Activated effector memory CD4-positive, alpha-beta T cell treated with anti-CD3 and anti-CD28 coated beads, Interleukin-2, amount 50 U/mL, for 16 hours (primary cell): ENCODE measurements around the gene DIP2C.
A peak's percentile ranks its signal among the peaks of the same experiment; 100 is the strongest.
"Not testable (repeated sequence)": the region's sequence is repeated elsewhere in the genome, so short reads cannot be mapped to it uniquely, and the experiment has no call there.

Experiments
- DNase-seq: peaks from one replicate; pipeline ENCODE4 v3.0.0-alpha.2; 2020

The DIP2C gene

GRCh38 chr10:490256-490655 lies 199.2 kb downstream of the DIP2C start:
- no peak for DNase-seq

GRCh38 chr10:489330-489729 lies 200.1 kb downstream of the DIP2C start:
- DNase-seq, result no peak

GRCh38 chr10:488933-489215 lies 200.6 kb downstream of the DIP2C start:
- no peak for DNase-seq

GRCh38 chr10:488081-488932 lies 201.2 kb downstream of the DIP2C start:
- DNase-seq, result no peak

GRCh38 chr10:486666-487322 lies 202.7 kb downstream of the DIP2C start:
- DNase-seq, result peak; percentile 45

GRCh38 chr10:486206-486605 lies 203.3 kb downstream of the DIP2C start:
- DNase-seq, result no peak

- no peak for DNase-seq
These were observed 203.7 kb downstream of the DIP2C start for GRCh38 chr10:485776-486175.

- DNase-seq, result no peak
These were observed 204.4 kb downstream of the DIP2C start for GRCh38 chr10:484925-485661.

- no peak for DNase-seq
These were observed 205.0 kb downstream of the DIP2C start for GRCh38 chr10:484441-484924.

GRCh38 chr10:483261-483660 lies 206.2 kb downstream of the DIP2C start:
- DNase-seq, result no peak

GRCh38 chr10:482848-483247 lies 206.6 kb downstream of the DIP2C start:
- no peak for DNase-seq

- no peak for DNase-seq
These were observed 207.4 kb downstream of the DIP2C start for GRCh38 chr10:482051-482501.

- no peak for DNase-seq
These were observed 207.8 kb downstream of the DIP2C start for GRCh38 chr10:481628-482027.

- DNase-seq, result no peak
These were observed 208.4 kb downstream of the DIP2C start for GRCh38 chr10:480928-481552.

GRCh38 chr10:480498-480927 lies 209.0 kb downstream of the DIP2C start:
- no peak for DNase-seq

GRCh38 chr10:479706-480497 lies 209.6 kb downstream of the DIP2C start:
- DNase-seq, result not testable (repeated sequence)

- no peak for DNase-seq
These were observed 210.8 kb downstream of the DIP2C start for GRCh38 chr10:478471-479245.

- no peak for DNase-seq
These were observed 211.8 kb downstream of the DIP2C start for GRCh38 chr10:477620-478019.

GRCh38 chr10:476455-476780 lies 213.1 kb downstream of the DIP2C start:
- DNase-seq, result no peak

GRCh38 chr10:475709-476454 lies 213.6 kb downstream of the DIP2C start:
- no peak for DNase-seq

GRCh38 chr10:474946-475345 lies 214.5 kb downstream of the DIP2C start:
- DNase-seq, result no peak
